Right lobe of liver (tissue), 4 donors: Measurements from ENCODE around the gene OTUD6A.

Experiments
- CTCF ChIP-seq, 4 donors: fragments of 200-600 bp in 3 of 4; fragments of 450-650 bp in 1 of 4; IDR thresholded peaks; one replicate each; pipeline versions ENCODE4 v1.5.1 to v1.8.0; 2016 to 2022; ENCODE audit warnings: antibody characterized with exemption in 4 of 4, mild to moderate bottlenecking in 2 of 4
- POLR2A ChIP-seq: fragments of 450-650 bp; IDR thresholded peaks from one replicate; pipeline ENCODE4 v1.6.1; 2017; ENCODE audit warnings: antibody characterized with exemption, mild to moderate bottlenecking
- donor health status: DM: no; HTN: no; CAD: no.
- donor health status: DM: no; HTN: no; CAD: no.
- donor health status: DM: no; HTN: yes; CAD: no.

- TF ChIP-seq CTCF (IDR thresholded peaks at IDR 0.05) (no peak), POLR2A (no peak)
Measured at GRCh38 chrX:70088751-70089150, 26.5 kb downstream of the OTUD6A start.
